Measurements from ENCODE around the gene LSM10. TPM values are rescaled to one million over a fixed set of nuclear protein-coding genes. Genes with fewer than 3 reads are reported as not detected.

Gene LSM10
- total RNA-seq, 1 donor from 2014 or later = 7.1 TPM

- no peak for DNase-seq (ENCODE audit: low read depth in 2 of 2)
Observed at GRCh38 chr1:36354486-36354885, 43.2 kb downstream of the LSM10 start.

- peak in 1 of 2 donors; percentile 53 for DNase-seq (ENCODE audit: low read depth in 2 of 2)
Observed at GRCh38 chr1:36352910-36353878, 44.5 kb downstream of the LSM10 start.

GRCh38 chr1:36352125-36352909, 45.4 kb downstream of the LSM10 start:
- DNase-seq (ENCODE audit: low read depth in 2 of 2) = peak in 1 of 2 donors; percentile 67

GRCh38 chr1:36351227-36351977, 46.3 kb downstream of the LSM10 start:
- peak in 1 of 2 donors; percentile 74 for DNase-seq (ENCODE audit: low read depth in 2 of 2)

GRCh38 chr1:36350659-36351226, 47.0 kb downstream of the LSM10 start:
- DNase-seq (ENCODE audit: low read depth in 2 of 2) = peak in 1 of 2 donors; percentile 86

GRCh38 chr1:36349839-36350238, 47.9 kb downstream of the LSM10 start:
- peak; percentile 61 to 83 for DNase-seq (ENCODE audit: low read depth in 2 of 2)

- peak in 1 of 2 donors; percentile 67 for DNase-seq (ENCODE audit: low read depth in 2 of 2)
Observed at GRCh38 chr1:36349241-36349671, 48.5 kb downstream of the LSM10 start.

GRCh38 chr1:36346741-36347370, 50.9 kb downstream of the LSM10 start:
- no peak for DNase-seq (ENCODE audit: low read depth in 2 of 2)

GRCh38 chr1:36345353-36345752, 52.4 kb downstream of the LSM10 start:
- peak in 1 of 2 donors; percentile 26 for DNase-seq (ENCODE audit: low read depth in 2 of 2)

GRCh38 chr1:36344395-36344680, 53.4 kb downstream of the LSM10 start:
- no peak for DNase-seq (ENCODE audit: low read depth in 2 of 2)

GRCh38 chr1:36343651-36344394, 53.9 kb downstream of the LSM10 start:
- DNase-seq (ENCODE audit: low read depth in 2 of 2) = no peak

Other genes with a start within 250 kb of the LSM10 start
- gene TRAPPC3, start 248.4 kb downstream of the LSM10 start, total RNA-seq = 72.7 and 76.4 TPM in 2 replicates
- 41.0 and 51.6 TPM in 2 replicates for gene MAP7D1, start 241.7 kb downstream of the LSM10 start, total RNA-seq
- gene THRAP3, start 173.5 kb downstream of the LSM10 start, total RNA-seq = 115 and 117 TPM in 2 replicates
- gene SH3D21, start 91.5 kb downstream of the LSM10 start, total RNA-seq = 0.51 and 0.63 TPM in 2 replicates
- gene EVA1B, start 74.3 kb downstream of the LSM10 start, total RNA-seq = 71.5 and 102 TPM in 2 replicates
- 15.0 and 23.1 TPM in 2 replicates for gene STK40, start 12.0 kb downstream of the LSM10 start, total RNA-seq
- 3.6 and 4.9 TPM in 2 replicates for gene OSCP1, start 52.5 kb upstream of the LSM10 start, total RNA-seq
- 57.0 and 78.6 TPM in 2 replicates for gene MRPS15, start 66.5 kb upstream of the LSM10 start, total RNA-seq
- gene CSF3R, start 85.0 kb upstream of the LSM10 start, total RNA-seq = not detected in 2 replicates